Thymus (tissue), 11 donors: Measurements from ENCODE around the gene SVEP1. TPM values are rescaled to one million over a fixed set of nuclear protein-coding genes. Genes with fewer than 3 reads are reported as not detected.
A peak's percentile ranks its signal among the peaks of the same experiment; 100 is the strongest.

Source experiments
- DNase-seq, 9 donors: peaks; one replicate each; pipeline ENCODE4 v3.0.0-alpha.2; 2013; ENCODE audit warnings: low spot score in 9 of 9, low read depth in 6 of 9, missing footprints in 1 of 9
- H3K27ac ChIP-seq, 2 donors: one replicate each; pipeline ENCODE4 v1.5.1; 2013; ENCODE audit warnings: control low read depth in 1 of 2, low read depth in 1 of 2, low read length in 1 of 2, mild to moderate bottlenecking in 1 of 2, moderate library complexity in 1 of 2
- H3K27me3 ChIP-seq, 2 donors: one replicate each; pipeline ENCODE4 v1.5.1; 2013; ENCODE audit warnings: low read length in 1 of 2; ENCODE audit not compliant: control insufficient read depth in 2 of 2, insufficient read depth in 1 of 2
- H3K36me3 ChIP-seq, 2 donors: one replicate each; pipeline ENCODE4 v1.5.1; 2013; ENCODE audit warnings: low read length in 1 of 2, mild to moderate bottlenecking in 1 of 2, moderate library complexity in 1 of 2; ENCODE audit not compliant: control insufficient read depth in 2 of 2, insufficient read depth in 2 of 2
- H3K4me1 ChIP-seq, 2 donors: one replicate each; pipeline ENCODE4 v1.5.1; 2013; ENCODE audit warnings: low read length in 2 of 2; ENCODE audit not compliant: control insufficient read depth in 2 of 2, insufficient read depth in 2 of 2
- H3K4me3 ChIP-seq, 2 donors: one replicate each; pipeline ENCODE4 v1.5.1; 2013; ENCODE audit warnings: low read length in 2 of 2, control low read depth in 1 of 2, mild to moderate bottlenecking in 1 of 2
- H3K9me3 ChIP-seq, 2 donors: one replicate each; pipeline ENCODE4 v1.5.1; 2013; ENCODE audit warnings: low read length in 1 of 2, mild to moderate bottlenecking in 1 of 2; ENCODE audit not compliant: control insufficient read depth in 2 of 2, insufficient read depth in 1 of 2
- WGBS: extraction: QIAGEN DNeasy Blood & Tissue Kit; methylation state at CpG from one replicate; pipeline ENCODE4 v1.1.7; 2013; 5-methylcytosine and 5-hydroxymethylcytosine counted together
- polyA plus RNA-seq: library from polyadenylated mRNA; stranded (reverse); fragments of 200-250 nt; gene quantifications from one replicate; pipeline ENCODE4 v1.2.3, GENCODE V29; 2013
- total RNA-seq: library from RNA; stranded (reverse); fragments of 120-200 nt; gene quantifications from one replicate; pipeline ENCODE4 v1.2.4, GENCODE V29; 2013
- donor health status: healthy.

Gene SVEP1
- total and polyA plus RNA-seq, 2 donors, result 0.52 to 1.2 TPM

DNA sequence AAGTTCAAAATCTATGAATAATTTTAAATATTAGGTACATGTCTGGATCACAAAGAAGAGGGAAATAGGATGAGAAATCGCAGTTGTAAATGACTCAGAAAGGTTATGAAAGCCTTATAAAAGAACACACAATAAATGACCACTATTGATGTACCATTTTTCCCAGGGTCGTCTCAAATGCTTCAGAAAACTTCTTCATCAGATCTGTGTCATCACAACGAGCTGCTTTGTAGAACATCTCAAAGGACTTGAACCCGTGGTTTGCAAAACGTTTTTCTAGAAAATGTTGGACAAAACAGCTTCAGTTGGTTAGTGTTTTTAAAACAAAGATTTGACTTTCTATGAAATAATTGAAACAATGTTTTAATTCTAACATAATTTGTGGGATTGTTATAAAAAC, 100.1 kb downstream of the SVEP1 start:
- Histone ChIP-seq H3K4me1 (no peaks in the 10 kb centered on the region), H3K27me3 (no peaks in the 10 kb centered on the region), H3K27ac (no peak overlapping the region), H3K9me3 (no peaks in the 10 kb centered on the region), H3K36me3 (no peaks in the 10 kb centered on the region), H3K4me3 (no peak overlapping the region)
- 90% methylated on average over 5 of the region's 5 CpGs for WGBS
- no peak for DNase-seq

DNA sequence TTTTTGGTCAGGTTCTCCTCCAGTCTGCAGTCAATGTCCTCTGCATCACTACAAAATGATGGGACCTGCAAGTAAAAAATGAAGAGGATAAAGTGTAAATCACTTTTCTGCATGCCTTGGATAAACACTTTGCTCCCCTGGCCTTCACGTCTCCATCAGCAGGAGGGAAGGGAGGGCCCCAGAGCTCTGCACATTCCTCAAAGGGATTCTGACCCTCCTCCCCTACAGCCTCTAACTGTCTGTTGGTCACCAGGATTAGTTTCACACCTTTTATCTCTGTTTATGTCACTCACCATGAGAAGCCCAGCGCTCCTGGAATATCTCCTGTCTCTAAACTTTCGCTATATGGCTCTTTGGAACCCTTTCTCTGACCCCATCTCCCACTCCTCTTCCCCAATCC, 103.3 kb downstream of the SVEP1 start:
- 63% methylated on average over 3 of the region's 3 CpGs for WGBS
- no peaks in the 10 kb centered on the region for H3K4me1 ChIP-seq
- no peaks in the 10 kb centered on the region for H3K9me3 ChIP-seq
- no peak overlapping the region for H3K4me3 ChIP-seq
- H3K27ac ChIP-seq, result no peak overlapping the region
- no peaks in the 10 kb centered on the region for H3K27me3 ChIP-seq
- no peak for DNase-seq
- no peaks in the 10 kb centered on the region for H3K36me3 ChIP-seq

DNA sequence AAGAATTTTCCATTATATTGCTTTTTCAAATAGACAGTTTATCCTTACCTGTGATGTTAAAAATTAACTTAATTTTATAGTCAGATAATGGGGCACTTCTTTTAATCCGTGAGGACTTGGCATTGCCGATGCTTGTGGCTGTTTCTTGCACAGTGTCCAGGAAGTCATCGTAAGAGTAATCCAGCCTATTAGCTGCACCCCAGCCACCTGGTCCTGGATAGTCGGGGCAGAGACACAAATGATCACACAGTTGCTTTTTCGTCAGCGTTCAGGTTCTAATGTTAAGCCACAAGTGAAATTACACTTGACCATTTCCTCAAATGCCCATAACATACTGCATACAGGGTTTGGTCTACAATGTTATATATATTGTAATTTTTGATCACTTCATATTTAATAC, 107.4 kb downstream of the SVEP1 start:
- Histone ChIP-seq H3K4me3 (no peak overlapping the region), H3K27ac (no peak overlapping the region), H3K36me3 (no peaks in the 10 kb centered on the region), H3K9me3 (no peaks in the 10 kb centered on the region), H3K4me1 (no peaks in the 10 kb centered on the region), H3K27me3 (no peaks in the 10 kb centered on the region)
- WGBS, result 96% methylated on average over 6 of the region's 6 CpGs
- no peak for DNase-seq

DNA sequence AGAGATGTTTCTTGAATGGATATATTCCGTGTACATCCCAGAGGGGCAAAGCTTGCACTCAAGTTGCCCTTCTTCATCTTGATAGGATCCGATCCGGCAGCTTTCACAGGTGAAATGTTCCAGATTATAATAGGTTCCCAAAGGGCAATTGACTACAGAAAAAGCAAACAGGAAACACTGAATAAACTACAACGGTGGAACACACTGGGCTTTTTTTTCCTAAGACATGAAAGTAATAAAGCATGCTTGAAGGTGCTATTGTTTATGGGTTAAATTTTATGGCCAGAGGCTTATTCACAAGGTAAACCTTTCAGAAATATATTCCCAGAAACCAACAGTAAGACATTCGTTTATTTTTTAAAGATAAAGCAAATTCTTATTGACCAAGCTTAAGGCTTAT, 110.6 kb downstream of the SVEP1 start:
- DNase-seq, result no peak
- Histone ChIP-seq H3K4me1 (no peaks in the 10 kb centered on the region), H3K9me3 (no peaks in the 10 kb centered on the region), H3K27ac (no peak overlapping the region), H3K4me3 (no peak overlapping the region), H3K27me3 (no peaks in the 10 kb centered on the region), H3K36me3 (no peaks in the 10 kb centered on the region)
- 82% methylated on average over 5 of the region's 5 CpGs for WGBS

DNA sequence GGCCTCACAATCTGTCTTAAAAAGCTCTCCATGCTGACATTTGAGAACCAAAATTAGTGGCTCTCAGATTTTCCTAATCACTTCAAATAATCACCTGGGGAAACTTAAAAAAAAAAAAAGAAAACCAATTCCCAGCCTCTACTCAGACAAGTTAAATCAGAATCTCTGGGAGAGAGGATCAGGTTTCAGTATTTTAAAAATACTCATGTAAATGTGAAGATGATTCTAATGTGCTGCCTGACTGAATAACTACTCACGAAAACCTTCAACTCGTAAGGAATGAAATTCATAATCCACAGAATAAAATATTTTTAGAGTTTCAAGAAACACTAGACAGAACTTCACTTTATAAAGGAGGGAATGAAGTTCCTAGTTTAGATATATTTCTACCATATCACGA, 114.4 kb downstream of the SVEP1 start:
- Histone ChIP-seq H3K27ac (no peak overlapping the region), H3K9me3 (no peaks in the 10 kb centered on the region), H3K4me3 (no peak overlapping the region), H3K36me3 (no peaks in the 10 kb centered on the region), H3K4me1 (no peaks in the 10 kb centered on the region), H3K27me3 (no peaks in the 10 kb centered on the region)
- 96% methylated on average over 3 of the region's 3 CpGs for WGBS
- DNase-seq, result no peak

DNA sequence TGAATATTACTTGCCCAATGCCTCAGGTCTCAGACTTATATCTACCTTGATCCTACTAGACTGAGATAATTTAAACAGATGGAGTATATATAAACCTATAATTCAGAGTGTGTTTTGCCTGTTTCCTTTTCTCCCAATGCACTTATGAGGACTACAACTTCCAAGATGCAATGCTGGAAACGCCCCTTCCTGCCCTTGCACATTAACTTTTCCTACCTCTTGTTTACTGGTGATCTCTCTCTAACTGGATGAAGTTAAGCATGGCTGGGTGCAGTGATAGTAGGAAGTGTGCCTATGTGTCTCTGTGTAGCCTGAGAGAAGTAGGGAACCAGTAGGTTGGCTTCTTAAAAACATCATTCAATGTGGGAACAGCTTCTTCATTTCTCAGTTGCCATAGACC, 115.2 kb downstream of the SVEP1 start:
- no peaks in the 10 kb centered on the region for H3K27me3 ChIP-seq
- peak in 1 of 9 donors; percentile 3 for DNase-seq
- no peaks in the 10 kb centered on the region for H3K36me3 ChIP-seq
- H3K9me3 ChIP-seq, result no peaks in the 10 kb centered on the region
- H3K4me3 ChIP-seq, result no peak overlapping the region
- 97% methylated on average over 1 of the region's 1 CpG for WGBS
- H3K27ac ChIP-seq, result no peak overlapping the region
- H3K4me1 ChIP-seq, result no peaks in the 10 kb centered on the region

DNA sequence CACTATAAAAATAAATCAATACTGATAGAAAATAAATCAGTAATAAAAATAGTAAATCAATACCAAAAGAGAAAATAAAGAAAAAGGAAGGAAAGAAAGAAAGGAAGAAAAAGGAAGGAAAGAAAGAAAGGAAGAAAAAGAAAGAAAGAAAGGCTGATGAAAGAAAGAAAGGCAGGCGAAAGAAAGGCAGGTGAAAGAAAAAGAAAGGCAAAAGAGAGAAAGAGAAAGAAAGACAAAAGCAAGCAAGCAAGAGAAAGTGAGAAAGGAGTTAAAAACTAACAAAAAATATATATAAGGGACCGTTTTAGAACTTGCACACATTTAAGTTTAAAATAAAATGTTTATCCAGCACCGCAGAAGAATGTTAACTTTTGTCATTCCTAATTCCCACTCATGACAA, 116.0 kb downstream of the SVEP1 start:
- WGBS, result 70% methylated on average over 3 of the region's 3 CpGs
- Histone ChIP-seq H3K4me1 (no peaks in the 10 kb centered on the region), H3K4me3 (no peak overlapping the region), H3K27ac (no peak overlapping the region), H3K9me3 (no peaks in the 10 kb centered on the region), H3K36me3 (no peaks in the 10 kb centered on the region), H3K27me3 (no peaks in the 10 kb centered on the region)
- no peak for DNase-seq

DNA sequence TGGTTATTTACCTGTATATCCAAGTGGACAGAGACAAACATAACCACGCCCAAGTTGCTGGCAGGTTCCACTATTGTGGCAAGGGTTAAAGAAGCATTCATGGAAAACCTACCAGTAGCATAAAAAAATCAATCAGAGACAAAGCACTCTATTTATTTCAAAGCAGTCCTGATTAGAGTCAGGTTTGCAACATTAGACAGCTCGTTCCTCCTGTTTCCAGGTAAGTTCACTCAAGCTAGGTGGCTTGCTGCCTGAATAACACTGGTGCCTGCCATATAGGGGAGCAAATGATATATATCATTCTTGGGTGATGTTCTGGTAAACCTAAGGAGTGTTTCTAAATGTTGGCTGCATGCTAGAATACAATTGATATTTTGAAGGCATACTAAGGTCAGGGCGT, 122.3 kb downstream of the SVEP1 start:
- Histone ChIP-seq H3K27me3 (no peaks in the 10 kb centered on the region), H3K9me3 (no peaks in the 10 kb centered on the region), H3K36me3 (no peaks in the 10 kb centered on the region), H3K4me1 (no peaks in the 10 kb centered on the region), H3K27ac (no peak overlapping the region), H3K4me3 (no peak overlapping the region)
- 95% methylated on average over 3 of the region's 3 CpGs for WGBS
- DNase-seq, result no peak

DNA sequence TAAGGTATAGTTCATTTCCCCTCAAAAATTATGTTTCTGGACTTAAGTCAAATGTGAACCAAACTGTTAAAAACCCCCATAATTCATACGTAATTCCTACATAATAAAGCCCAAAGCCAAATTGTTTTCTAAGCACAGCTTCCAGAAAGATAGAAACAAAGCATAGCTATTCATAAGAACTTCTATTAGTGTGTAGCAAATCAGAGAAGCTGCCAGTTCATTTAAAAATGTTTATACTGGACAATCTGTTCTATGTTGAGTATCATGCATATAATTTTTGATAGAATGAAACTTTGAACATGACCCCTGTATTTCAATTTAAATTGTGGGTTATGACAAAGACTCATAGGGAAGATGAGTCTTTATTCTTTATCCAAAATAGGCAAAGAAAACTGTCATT, 122.9 kb downstream of the SVEP1 start:
- H3K36me3 ChIP-seq, result no peaks in the 10 kb centered on the region
- H3K27ac ChIP-seq, result no peak overlapping the region
- no peaks in the 10 kb centered on the region for H3K27me3 ChIP-seq
- H3K4me1 ChIP-seq, result no peaks in the 10 kb centered on the region
- WGBS, result 53% methylated on average over 1 of the region's 1 CpG
- H3K4me3 ChIP-seq, result no peak overlapping the region
- no peak for DNase-seq
- no peaks in the 10 kb centered on the region for H3K9me3 ChIP-seq

DNA sequence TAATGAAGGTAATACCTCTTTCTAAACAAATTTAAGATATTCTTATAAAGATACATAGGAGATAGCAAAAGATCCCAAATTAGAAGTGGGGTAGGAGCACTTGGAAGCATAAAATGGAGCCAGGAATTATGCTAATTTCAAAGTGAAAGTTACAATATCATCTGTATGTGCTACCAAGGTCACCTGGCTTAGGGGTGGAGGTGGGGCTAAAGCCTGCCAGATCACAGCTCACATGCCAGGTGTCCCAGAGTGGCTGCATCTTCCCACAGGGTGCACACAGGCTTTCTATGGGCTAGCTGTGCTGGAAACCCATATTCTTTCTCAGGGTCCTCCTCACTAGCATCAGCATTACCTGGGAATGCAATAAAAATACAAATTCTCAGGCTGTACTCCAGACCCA, 123.7 kb downstream of the SVEP1 start:
- Histone ChIP-seq H3K36me3 (no peaks in the 10 kb centered on the region), H3K27me3 (no peaks in the 10 kb centered on the region), H3K4me3 (no peak overlapping the region), H3K27ac (no peak overlapping the region), H3K4me1 (no peaks in the 10 kb centered on the region), H3K9me3 (no peaks in the 10 kb centered on the region)
- DNase-seq, result no peak
